OCI-LY3 (cell line): ENCODE results near the gene TAS2R41.

Source experiments
- H2AFZ ChIP-seq: fragments of 200-600, 300-600 bp; shearing (Covaris generic); 2 replicates; pipeline ENCODE4 v1.6.0; 2014; ENCODE audit warnings: antibody characterized with exemption, low read depth, low read length
- H3K27ac ChIP-seq: fragments of 200-600, 300-600 bp; sonication (generic); 2 replicates; pipeline ENCODE4 v1.5.1; 2014; ENCODE audit warnings: mild to moderate bottlenecking, low read length, moderate library complexity, mixed read lengths
- H3K27me3 ChIP-seq: fragments of 200-600, 300-600 bp; sonication (generic); 2 replicates; pipeline ENCODE4 v1.6.1; 2014; ENCODE audit warnings: low read depth, low read length, mixed read lengths
- H3K36me3 ChIP-seq: fragments of 200-600, 300-600 bp; sonication (generic); replicated peaks from 2 replicates; pipeline ENCODE3; 2014; ENCODE audit warnings: low read depth, low read length, mixed read lengths
- H3K4me1 ChIP-seq: fragments of 300-600, 200-600 bp; sonication (generic); 2 replicates; pipeline ENCODE4 v1.6.1; 2014; ENCODE audit warnings: low read length, mixed read lengths
- H3K4me2 ChIP-seq: fragments of 200-600, 300-600 bp; sonication (generic); 2 replicates; pipeline ENCODE4 v1.6.1; 2014; ENCODE audit warnings: low read length, mixed read lengths
- H3K4me3 ChIP-seq: fragments of 300-600, 200-600 bp; sonication (generic); 2 replicates; pipeline ENCODE4 v1.5.1; 2014; ENCODE audit warnings: antibody characterized with exemption, mild to moderate bottlenecking, low read length, moderate library complexity
- H3K79me2 ChIP-seq: fragments of 300-600, 200-600 bp; shearing (Covaris generic); 2 replicates; pipeline ENCODE4 v1.6.1; 2014; ENCODE audit warnings: mild to moderate bottlenecking, low read length, mixed read lengths
- H3K9ac ChIP-seq: fragments of 300-600, 200-600 bp; shearing (Covaris generic); 2 replicates; pipeline ENCODE4 v1.6.0; 2014; ENCODE audit warnings: mild to moderate bottlenecking, low read length, moderate library complexity
- H3K9me3 ChIP-seq: fragments of 200-600, 300-600 bp; shearing (Covaris generic); 2 replicates; pipeline ENCODE4 v1.6.1; 2014; ENCODE audit warnings: low read length, mixed read lengths; ENCODE audit not compliant: insufficient read depth
- H4K20me1 ChIP-seq: fragments of 200-600, 300-600 bp; sonication (generic); 2 replicates; pipeline ENCODE4 v1.6.1; 2016; ENCODE audit warnings: low read length, mixed read lengths; ENCODE audit not compliant: insufficient read depth
- EZH2phosphoT487 ChIP-seq: fragments of 200-600 bp; shearing (Covaris generic); IDR thresholded peaks from 2 replicates; pipeline ENCODE4 v1.6.1; 2018; ENCODE audit warnings: antibody characterized with exemption, mixed run types, low read depth
- TF ChIP-seq, protein P1 (sequence below): fragments of 200-600, 300-600 bp; sonication (generic); IDR thresholded peaks from 2 replicates; pipeline ENCODE4 v1.5.1; 2014; ENCODE audit warnings: antibody characterized with exemption, low read length, low read depth

The TAS2R41 gene

DNA sequence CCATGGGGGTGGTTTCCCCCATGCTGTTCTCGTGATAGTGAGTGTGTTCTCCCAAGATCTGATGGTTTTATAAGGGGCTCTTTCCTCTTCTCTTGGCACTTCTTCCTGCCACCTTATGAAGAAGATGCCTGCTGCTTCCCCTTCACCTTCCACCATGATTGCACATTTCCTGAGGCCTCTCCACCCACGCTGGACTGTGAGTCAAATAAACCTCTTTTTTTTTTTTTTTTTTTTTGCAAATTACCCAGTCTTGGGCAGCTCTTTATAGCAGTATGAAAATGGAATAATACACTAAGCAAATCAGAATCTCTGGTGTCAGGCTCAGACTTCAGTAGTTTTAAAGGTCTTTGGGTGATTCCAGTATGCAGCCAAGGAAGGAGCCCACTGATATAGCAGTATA is 28.2 kb downstream of the TAS2R41 start:
- Histone ChIP-seq H3K4me1 (no peaks in the 10 kb centered on the region), H3K9ac (no peak overlapping the region), H3K79me2 (no peaks in the 10 kb centered on the region), H3K36me3 (no peaks in the 10 kb centered on the region), H3K4me2 (no peak overlapping the region), H2AFZ (no peak overlapping the region), H3K27ac (no peak overlapping the region), H3K9me3 (no peaks in the 10 kb centered on the region), H3K4me3 (no peak overlapping the region), H3K27me3 (no peaks in the 10 kb centered on the region; the same call in 1 of the 2 replicates), H4K20me1 (no peaks in the 10 kb centered on the region)
- TF ChIP-seq, protein P1, sequence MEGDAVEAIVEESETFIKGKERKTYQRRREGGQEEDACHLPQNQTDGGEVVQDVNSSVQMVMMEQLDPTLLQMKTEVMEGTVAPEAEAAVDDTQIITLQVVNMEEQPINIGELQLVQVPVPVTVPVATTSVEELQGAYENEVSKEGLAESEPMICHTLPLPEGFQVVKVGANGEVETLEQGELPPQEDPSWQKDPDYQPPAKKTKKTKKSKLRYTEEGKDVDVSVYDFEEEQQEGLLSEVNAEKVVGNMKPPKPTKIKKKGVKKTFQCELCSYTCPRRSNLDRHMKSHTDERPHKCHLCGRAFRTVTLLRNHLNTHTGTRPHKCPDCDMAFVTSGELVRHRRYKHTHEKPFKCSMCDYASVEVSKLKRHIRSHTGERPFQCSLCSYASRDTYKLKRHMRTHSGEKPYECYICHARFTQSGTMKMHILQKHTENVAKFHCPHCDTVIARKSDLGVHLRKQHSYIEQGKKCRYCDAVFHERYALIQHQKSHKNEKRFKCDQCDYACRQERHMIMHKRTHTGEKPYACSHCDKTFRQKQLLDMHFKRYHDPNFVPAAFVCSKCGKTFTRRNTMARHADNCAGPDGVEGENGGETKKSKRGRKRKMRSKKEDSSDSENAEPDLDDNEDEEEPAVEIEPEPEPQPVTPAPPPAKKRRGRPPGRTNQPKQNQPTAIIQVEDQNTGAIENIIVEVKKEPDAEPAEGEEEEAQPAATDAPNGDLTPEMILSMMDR: no peak
- no peak for TF ChIP-seq EZH2phosphoT487

DNA sequence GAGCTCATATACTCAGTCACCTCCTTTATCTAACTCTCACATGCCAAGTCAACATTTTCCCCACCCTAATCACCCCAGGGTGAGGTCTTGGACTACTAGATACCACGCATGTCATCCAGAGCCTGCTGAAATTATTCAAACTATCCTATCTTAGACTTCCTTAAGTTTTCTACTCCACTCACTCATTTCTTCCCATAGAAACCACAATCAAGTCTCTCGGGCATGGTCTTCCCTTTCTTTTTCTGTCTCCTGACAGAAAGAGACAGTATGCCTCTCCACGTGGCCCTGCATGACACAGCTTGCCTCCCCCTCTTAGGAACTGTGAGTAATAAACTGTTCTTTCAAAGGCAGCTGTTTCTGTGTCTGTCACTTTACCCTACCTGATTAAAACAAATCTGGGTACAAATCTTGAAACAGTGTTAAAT is 29.4 kb downstream of the TAS2R41 start:
- H2AFZ ChIP-seq: no peak overlapping the region
- TF ChIP-seq EZH2phosphoT487: no peak
- TF ChIP-seq, protein P1: no peak
- H3K79me2 ChIP-seq: no peaks in the 10 kb centered on the region
- H3K27me3 ChIP-seq: no peaks in the 10 kb centered on the region; the same call in 1 of the 2 replicates
- no peaks in the 10 kb centered on the region for H3K36me3 ChIP-seq
- H3K9me3 ChIP-seq: no peaks in the 10 kb centered on the region
- H3K4me2 ChIP-seq: no peak overlapping the region
- no peaks in the 10 kb centered on the region for H4K20me1 ChIP-seq
- no peak overlapping the region for H3K4me3 ChIP-seq
- no peak overlapping the region for H3K27ac ChIP-seq
- H3K4me1 ChIP-seq: no peaks in the 10 kb centered on the region
- H3K9ac ChIP-seq: no peak overlapping the region

DNA sequence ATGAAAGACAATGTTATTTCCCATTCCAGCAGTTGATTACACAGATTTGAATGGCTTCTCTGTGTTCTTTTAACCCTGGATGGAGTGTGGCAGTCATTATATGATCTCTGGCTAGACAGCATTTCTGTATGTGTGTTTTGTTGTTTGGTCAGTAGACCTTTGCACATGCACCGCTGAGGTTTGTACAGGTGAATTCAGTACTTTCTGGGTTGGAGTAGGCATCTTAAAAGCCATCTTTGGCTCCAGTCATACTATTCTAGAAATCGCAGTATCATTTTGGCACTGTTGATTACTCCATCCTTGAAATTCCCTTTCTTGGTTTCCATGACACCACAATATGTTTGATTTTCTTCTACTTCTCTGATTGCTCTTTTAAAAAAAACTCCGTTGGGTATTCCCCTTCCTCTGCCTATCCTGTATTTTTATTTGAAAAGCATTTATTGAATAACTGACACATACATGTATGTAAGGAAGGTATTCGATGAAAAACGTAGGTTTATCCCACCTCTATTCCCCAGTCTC is 29.9 kb downstream of the TAS2R41 start:
- no peak overlapping the region for H2AFZ ChIP-seq
- TF ChIP-seq, protein P1: no peak
- no peak for TF ChIP-seq EZH2phosphoT487
- no peaks in the 10 kb centered on the region for H4K20me1 ChIP-seq

DNA sequence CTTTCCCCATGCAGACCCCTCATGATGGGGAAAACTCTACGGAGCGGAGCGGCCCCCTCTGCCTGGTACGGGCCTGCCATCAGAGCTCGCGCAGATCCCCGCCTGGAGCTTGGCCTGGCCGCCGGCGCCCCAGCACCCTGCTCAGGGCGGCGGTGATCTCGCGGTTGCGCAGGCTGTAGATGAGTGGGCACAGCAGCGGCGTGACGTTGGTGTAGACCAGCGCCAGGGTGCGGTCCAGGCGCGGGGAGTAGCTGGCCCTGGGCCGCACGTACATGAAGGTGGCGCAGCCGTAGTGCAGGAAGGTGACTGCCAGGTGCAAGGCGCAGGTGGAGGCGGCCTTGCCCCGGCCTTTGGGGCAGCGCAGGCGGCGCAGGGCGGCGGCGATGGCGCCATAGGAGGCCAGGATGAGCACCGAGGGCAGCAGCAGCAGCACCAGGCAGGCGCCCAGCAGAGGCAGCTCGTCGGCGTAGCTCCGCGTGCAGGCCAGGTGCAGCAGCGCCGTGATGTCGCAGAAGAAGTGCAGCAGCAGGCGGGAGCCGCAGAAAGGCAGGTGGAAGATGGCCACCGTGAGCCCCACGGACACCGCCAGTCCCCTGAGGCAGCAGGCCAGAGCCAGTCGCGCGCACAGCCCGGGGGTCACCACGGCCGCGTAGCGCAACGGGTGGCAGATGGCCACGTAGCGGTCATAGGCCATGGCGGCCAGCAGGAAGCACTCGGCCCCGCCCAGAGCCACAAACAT is 33.4 kb downstream of the TAS2R41 start:
- Histone ChIP-seq H3K79me2 (no peaks in the 10 kb centered on the region), H3K9ac (no peak overlapping the region), H3K27ac (no peak overlapping the region), H3K4me1 (no peaks in the 10 kb centered on the region), H3K4me2 (no peak overlapping the region), H3K36me3 (no peaks in the 10 kb centered on the region), H3K27me3 (no peaks in the 10 kb centered on the region), H2AFZ (no peak overlapping the region), H4K20me1 (no peaks in the 10 kb centered on the region), H3K4me3 (no peak overlapping the region), H3K9me3 (no peaks in the 10 kb centered on the region)
- TF ChIP-seq, protein P1: no peak
- TF ChIP-seq EZH2phosphoT487: no peak

More for the DNA sequence above, 29.9 kb downstream of the TAS2R41 start:
- Histone ChIP-seq H3K27ac (no peak overlapping the region), H3K36me3 (no peaks in the 10 kb centered on the region), H3K27me3 (no peaks in the 10 kb centered on the region; the same call in 1 of the 2 replicates), H3K79me2 (no peaks in the 10 kb centered on the region), H3K4me2 (no peak overlapping the region), H3K4me1 (no peaks in the 10 kb centered on the region), H3K4me3 (no peak overlapping the region), H3K9ac (no peak overlapping the region), H3K9me3 (no peaks in the 10 kb centered on the region)
